Upper lobe of left lung (tissue), 6 donors: ENCODE results near the gene NEDD4L. TPM values are rescaled to one million over a fixed set of nuclear protein-coding genes. Genes with fewer than 3 reads are reported as not detected.

ENCODE experiments used
- ATAC-seq, 2 donors: fragments of 200-7000 bp; cut with Tn5 transposase; one replicate each; pipeline ENCODE4 v1.9.1; 2022; ENCODE audit warnings: mild to moderate bottlenecking in 2 of 2, moderate library complexity in 2 of 2; ENCODE audit not compliant: low FRiP score in 2 of 2
- DNase-seq, 2 donors: peaks; one replicate each; pipeline ENCODE4 v3.0.0-alpha.2; 2019 to 2020
- H3K27ac ChIP-seq, 4 donors: fragments of 200-600 bp; sonication (generic); one replicate each; pipeline ENCODE4 v1.5.1; 2016 to 2019
- H3K27me3 ChIP-seq, 4 donors: fragments of 200-600 bp; sonication (generic); one replicate each; pipeline ENCODE4 v1.5.1; 2017 to 2019
- H3K36me3 ChIP-seq, 4 donors: fragments of 200-600 bp; sonication (generic); one replicate each; pipeline ENCODE4 v1.5.1; 2016 to 2019
- H3K4me1 ChIP-seq, 4 donors: fragments of 200-600 bp; sonication (generic); one replicate each; pipeline ENCODE4 v1.5.1; 2018 to 2019
- H3K4me3 ChIP-seq, 4 donors: fragments of 200-600 bp; sonication (generic); one replicate each; pipeline ENCODE4 v1.5.1; 2017 to 2019; ENCODE audit warnings: mild to moderate bottlenecking in 2 of 4, moderate library complexity in 1 of 4
- H3K9me3 ChIP-seq, 4 donors: fragments of 200-600 bp; sonication (generic); one replicate each; pipeline ENCODE4 v1.5.1; 2018 to 2019
- CTCF ChIP-seq, 6 experiments: fragments of 450-650 bp in 4 of 6; fragments of 200-600 bp in 2 of 6; sonication (generic) in 2 of 6; IDR thresholded peaks; one replicate each; pipeline ENCODE4 v1.5.1; 2016 to 2019; ENCODE audit warnings: antibody characterized with exemption in 6 of 6
- EP300 ChIP-seq, 4 donors: sonication (generic); formaldehyde crosslinking; IDR thresholded peaks; one replicate each; pipeline ENCODE4 v1.5.1; 2017; ENCODE audit warnings: antibody characterized with exemption in 4 of 4, control low read depth in 2 of 4
- POLR2A ChIP-seq, 4 donors: fragments of 450-650 bp; IDR thresholded peaks; one replicate each; pipeline ENCODE4 v1.5.1; 2016 to 2017; ENCODE audit warnings: antibody characterized with exemption in 4 of 4, mild to moderate bottlenecking in 2 of 4
- POLR2AphosphoS5 ChIP-seq, 2 donors: sonication (generic); formaldehyde crosslinking; IDR thresholded peaks; one replicate each; pipeline ENCODE4 v1.5.1; 2017; ENCODE audit warnings: antibody characterized with exemption in 2 of 2
- WGBS, 2 donors: methylation state at CpG; one replicate each; pipeline ENCODE4 v1.1.5; 2017 to 2018; 5-methylcytosine and 5-hydroxymethylcytosine counted together
- total RNA-seq, 6 donors: library from RNA; depleted of rRNA in 4 of 6; stranded (reverse); fragments of >200 nt in 4 of 6; gene quantifications; one replicate each; pipeline versions ENCODE4 v1.1.0 to v1.2.1, GENCODE V29; 2016 to 2021
- donor health status: DM: no; HTN: no; CAD: no; lungs with moderate emphysema.
- donor health status: DM: no; HTN: yes; CAD: no; lungs with severe emphysema.

The NEDD4L gene
- total RNA-seq, 6 donors from 2014 or later, result 148 to 491 (median 300) TPM

DNA sequence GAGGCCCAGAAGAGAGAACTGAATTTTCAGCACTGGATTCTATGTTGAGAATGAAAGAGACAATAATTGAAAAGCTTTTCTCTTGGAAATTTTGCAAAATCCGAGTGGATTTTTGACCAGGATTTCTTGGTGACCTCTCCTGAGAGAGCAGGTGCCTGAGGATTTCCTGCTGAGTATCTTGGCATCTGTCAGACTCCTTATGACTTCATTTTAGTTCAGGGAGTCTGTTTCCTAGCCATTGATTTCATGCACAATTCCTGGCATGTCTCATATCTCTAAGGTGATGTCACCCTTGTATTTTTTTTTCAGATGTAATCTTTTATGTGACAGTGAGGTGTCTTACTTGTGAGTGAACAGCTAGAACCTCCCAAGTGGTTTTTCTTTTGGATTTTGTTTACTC, 195.9 kb downstream of the NEDD4L start:
- 50 to 69% methylated on average over 1 of the region's 1 CpG for WGBS, 2 donors
- Histone ChIP-seq H3K36me3 (no peaks in the 10 kb centered on the region), H3K27ac (peak overlapping the region; percentile 20 to 56 (median 47)), H3K4me1 (peaks cover 18 to 42% (median 27%) of the 10 kb centered on the region in 4 donors), H3K9me3 (no peaks in the 10 kb centered on the region), H3K4me3 (no peak overlapping the region), H3K27me3 (no peaks in the 10 kb centered on the region)
- DNase-seq (no peak), ATAC-seq (no peak)
- TF ChIP-seq POLR2AphosphoS5 (IDR thresholded peaks at IDR 0.05), result no peak
- TF ChIP-seq EP300 (IDR thresholded peaks at IDR 0.05), result peak in 1 of 4 donors; percentile 11
- TF ChIP-seq CTCF (IDR thresholded peaks at IDR 0.05), result no peak

GRCh38 chr18:58241026-58241679, 197.1 kb downstream of the NEDD4L start:
- 83 to 90% methylated on average over 6 of the region's 6 CpGs for WGBS, 2 donors
- H3K9me3 ChIP-seq, result no peaks in the 10 kb centered on the region
- no peak for DNase-seq
- peak overlapping the region in 3 of 4 donors; percentile 31 to 39 (median 35) for H3K27ac ChIP-seq
- no peaks in the 10 kb centered on the region for H3K36me3 ChIP-seq
- H3K27me3 ChIP-seq, result no peaks in the 10 kb centered on the region
- peaks cover 18 to 34% (median 24%) of the 10 kb centered on the region in 4 donors for H3K4me1 ChIP-seq
- no peak overlapping the region for H3K4me3 ChIP-seq
- no peak for ATAC-seq
- TF ChIP-seq CTCF (IDR thresholded peaks at IDR 0.05), result no peak
- no peak for TF ChIP-seq POLR2AphosphoS5 (IDR thresholded peaks at IDR 0.05)
- no peak for TF ChIP-seq EP300 (IDR thresholded peaks at IDR 0.05)

- DNase-seq, result no peak
Measured at GRCh38 chr18:58241877-58242276, 197.9 kb downstream of the NEDD4L start.

GRCh38 chr18:58242435-58242834, 198.4 kb downstream of the NEDD4L start:
- no peaks in the 10 kb centered on the region for H3K36me3 ChIP-seq
- H3K27ac ChIP-seq, result peak overlapping the region in 1 of 4 donors; percentile 30
- DNase-seq (no peak), ATAC-seq (no peak)
- 89 to 91% methylated on average over 12 of the region's 12 CpGs for WGBS, 2 donors
- H3K4me1 ChIP-seq, result peaks cover 22 to 40% (median 26%) of the 10 kb centered on the region in 4 donors
- no peaks in the 10 kb centered on the region for H3K27me3 ChIP-seq
- H3K4me3 ChIP-seq, result no peak overlapping the region
- no peak for TF ChIP-seq POLR2A (IDR thresholded peaks at IDR 0.05)
- no peak for TF ChIP-seq CTCF (IDR thresholded peaks at IDR 0.05)
- TF ChIP-seq POLR2AphosphoS5 (IDR thresholded peaks at IDR 0.05), result no peak
- TF ChIP-seq EP300 (IDR thresholded peaks at IDR 0.05), result no peak
- H3K9me3 ChIP-seq, result no peaks in the 10 kb centered on the region

More at GRCh38 chr18:58241877-58242276, 197.9 kb downstream of the NEDD4L start:
- WGBS, 2 donors, result 56 to 70% methylated on average over 6 of the region's 6 CpGs
- no peaks in the 10 kb centered on the region for H3K9me3 ChIP-seq
- no peaks in the 10 kb centered on the region for H3K36me3 ChIP-seq
- H3K27me3 ChIP-seq, result no peaks in the 10 kb centered on the region
- TF ChIP-seq POLR2AphosphoS5 (IDR thresholded peaks at IDR 0.05) (no peak), EP300 (IDR thresholded peaks at IDR 0.05) (no peak), CTCF (IDR thresholded peaks at IDR 0.05) (no peak), POLR2A (IDR thresholded peaks at IDR 0.05) (no peak)
- peaks cover 21 to 34% (median 24%) of the 10 kb centered on the region in 4 donors for H3K4me1 ChIP-seq
- H3K4me3 ChIP-seq, result no peak overlapping the region
- peak overlapping the region in 2 of 4 donors; percentile 30 to 35 for H3K27ac ChIP-seq
- ATAC-seq, result peak in 1 of 2 donors; percentile 81

DNA sequence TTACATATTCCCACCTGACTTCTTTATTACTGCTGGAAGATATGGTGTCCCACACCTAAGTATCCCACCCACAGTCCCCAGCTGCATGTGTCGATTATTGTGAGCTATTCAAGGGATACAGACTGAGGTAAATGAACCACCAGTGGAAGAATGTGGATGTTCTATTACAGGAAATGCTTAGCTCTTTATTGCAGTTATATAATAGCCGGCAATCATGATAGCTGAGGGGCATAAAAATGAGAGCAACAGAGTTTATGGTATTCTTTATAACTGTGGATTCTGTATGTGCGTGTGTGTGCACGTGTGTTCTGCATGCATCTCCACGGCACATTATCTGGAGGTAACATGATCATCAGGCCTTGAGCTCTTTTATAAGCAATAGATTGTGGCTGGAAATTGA, 198.9 kb downstream of the NEDD4L start:
- no peaks in the 10 kb centered on the region for H3K9me3 ChIP-seq
- no peaks in the 10 kb centered on the region for H3K36me3 ChIP-seq
- WGBS, 2 donors, result 71 to 89% methylated on average over 5 of the region's 5 CpGs
- H3K27me3 ChIP-seq, result no peaks in the 10 kb centered on the region
- no peak for ATAC-seq
- H3K27ac ChIP-seq, result peak overlapping the region in 1 of 4 donors; percentile 30
- H3K4me3 ChIP-seq, result no peak overlapping the region
- TF ChIP-seq EP300 (IDR thresholded peaks at IDR 0.05), result no peak
- no peak for TF ChIP-seq POLR2AphosphoS5 (IDR thresholded peaks at IDR 0.05)
- no peak for TF ChIP-seq POLR2A (IDR thresholded peaks at IDR 0.05)
- no peak for TF ChIP-seq CTCF (IDR thresholded peaks at IDR 0.05)
- peaks cover 22 to 45% (median 26%) of the 10 kb centered on the region in 4 donors for H3K4me1 ChIP-seq
- DNase-seq, result no peak
